H9 (cell line): Measurements from ENCODE around the gene HES6. TPM values are rescaled to one million over a fixed set of nuclear protein-coding genes. Genes with fewer than 3 reads are reported as not detected.

Experiments used
- DNase-seq: peaks from one replicate; pipeline ENCODE4 v3.0.0-alpha.2; 2017
- H2AFZ ChIP-seq: one replicate; pipeline ENCODE4 v1.6.1; 2013; ENCODE audit warnings: mild to moderate bottlenecking, low read length, control low read depth, moderate library complexity
- H2AK5ac ChIP-seq: 2 replicates; pipeline ENCODE4 v1.6.1; 2013; ENCODE audit warnings: low read length, control low read depth, mixed read lengths; ENCODE audit not compliant: insufficient read length
- H2BK120ac ChIP-seq: one replicate; pipeline ENCODE4 v1.6.1; 2013; ENCODE audit warnings: low read depth, mild to moderate bottlenecking, low read length, control low read depth, inconsistent platforms; ENCODE audit not compliant: poor library complexity, severe bottlenecking
- H2BK12ac ChIP-seq: 2 replicates; pipeline ENCODE4 v1.6.1; 2013; ENCODE audit warnings: low read length, control low read depth, mixed read lengths, low read depth; ENCODE audit not compliant: insufficient read length
- H2BK15ac ChIP-seq: 2 replicates; pipeline ENCODE4 v1.6.1; 2013; ENCODE audit warnings: low read depth, low read length, control low read depth
- H2BK20ac ChIP-seq: one replicate; pipeline ENCODE4 v1.6.1; 2013; ENCODE audit warnings: low read depth, mild to moderate bottlenecking, low read length, control low read depth, inconsistent platforms; ENCODE audit not compliant: poor library complexity, severe bottlenecking
- H2BK5ac ChIP-seq: 2 replicates; pipeline ENCODE4 v1.6.1; 2013; ENCODE audit warnings: low read length, control low read depth, mixed read lengths; ENCODE audit not compliant: insufficient read length
- H3K14ac ChIP-seq: 2 replicates; pipeline ENCODE4 v1.6.1; 2013; ENCODE audit warnings: low read length, control low read depth; ENCODE audit not compliant: insufficient read depth
- H3K18ac ChIP-seq: 2 replicates; pipeline ENCODE4 v1.6.1; 2013; ENCODE audit warnings: low read depth, mild to moderate bottlenecking, mixed read lengths, low read length, control low read depth; ENCODE audit not compliant: insufficient read length
- H3K23ac ChIP-seq: 2 replicates; pipeline ENCODE4 v1.6.1; 2013; ENCODE audit warnings: low read length, control low read depth, mixed read lengths, low read depth; ENCODE audit not compliant: insufficient read length
- H3K23me2 ChIP-seq: 2 replicates; pipeline ENCODE4 v1.6.1; 2013; ENCODE audit warnings: low read depth, mild to moderate bottlenecking, mixed read lengths, low read length, control low read depth; ENCODE audit not compliant: insufficient read length, poor library complexity, severe bottlenecking
- H3K27ac ChIP-seq: 2 replicates; pipeline ENCODE4 v1.5.1; 2013; ENCODE audit warnings: low read length, control low read depth, mixed read lengths, low read depth; ENCODE audit not compliant: insufficient read length
- H3K27me3 ChIP-seq: 2 replicates; pipeline ENCODE4 v1.6.1; 2013; ENCODE audit warnings: low read length, control low read depth, inconsistent platforms; ENCODE audit not compliant: insufficient read depth
- H3K4ac ChIP-seq: 2 replicates; pipeline ENCODE4 v1.6.1; 2013; ENCODE audit warnings: low read depth, mild to moderate bottlenecking, control low read depth, inconsistent platforms, low read length, moderate library complexity
- H3K4me1 ChIP-seq: 2 replicates; pipeline ENCODE4 v1.6.1; 2013; ENCODE audit warnings: low read length, control low read depth, inconsistent platforms; ENCODE audit not compliant: insufficient read depth
- H3K4me2 ChIP-seq: 2 replicates; pipeline ENCODE4 v1.6.1; 2013; ENCODE audit warnings: low read length, control low read depth, mixed read lengths; ENCODE audit not compliant: insufficient read length, insufficient read depth
- H3K56ac ChIP-seq: 2 replicates; pipeline ENCODE4 v1.6.1; 2013; ENCODE audit warnings: low read depth, mild to moderate bottlenecking, mixed read lengths, low read length, control low read depth; ENCODE audit not compliant: insufficient read length
- H3K79me1 ChIP-seq: 2 replicates; pipeline ENCODE4 v1.6.1; 2013; ENCODE audit warnings: low read depth, mild to moderate bottlenecking, moderate library complexity, low read length, control low read depth, inconsistent platforms; ENCODE audit not compliant: insufficient read depth, poor library complexity, severe bottlenecking
- H3K79me2 ChIP-seq: 2 replicates; pipeline ENCODE4 v1.6.1; 2013; ENCODE audit warnings: low read length, control low read depth, inconsistent platforms; ENCODE audit not compliant: insufficient read depth
- H3K9ac ChIP-seq: 2 replicates; pipeline ENCODE4 v1.6.1; 2013; ENCODE audit warnings: low read length, control low read depth, mixed read lengths; ENCODE audit not compliant: insufficient read length; ENCODE audit errors: extremely low read depth
- H3K9me3 ChIP-seq: one replicate; pipeline ENCODE4 v1.6.1; 2013; ENCODE audit warnings: low read depth, low read length, inconsistent platforms; ENCODE audit not compliant: control insufficient read depth
- H3T11ph ChIP-seq: one replicate; pipeline ENCODE4 v1.6.1; 2013; ENCODE audit warnings: mild to moderate bottlenecking, low read length, control low read depth, inconsistent platforms
- H4K20me1 ChIP-seq: one replicate; pipeline ENCODE4 v1.6.1; 2013; ENCODE audit not compliant: control insufficient read depth, insufficient read length, insufficient read depth
- H4K5ac ChIP-seq: 2 replicates; pipeline ENCODE4 v1.6.1; 2013; ENCODE audit warnings: low read depth, mild to moderate bottlenecking, mixed read lengths, low read length, control low read depth; ENCODE audit not compliant: insufficient read length
- H4K8ac ChIP-seq: replicated peaks from 2 replicates; pipeline ENCODE4 v1.6.1; 2013; ENCODE audit warnings: low read length, control low read depth, mixed read lengths, low read depth; ENCODE audit not compliant: insufficient read length
- H4K91ac ChIP-seq: 2 replicates; pipeline ENCODE4 v1.6.1; 2013; ENCODE audit warnings: low read depth, mild to moderate bottlenecking, moderate library complexity, mixed read lengths, low read length, control low read depth; ENCODE audit not compliant: insufficient read length
- H3K27ac Mint-ChIP-seq, 3 experiments: 2 replicates in 2 of 3; 3 replicates in 1 of 3; pipeline ENCODE4 v1.8.0; 2020 to 2021; ENCODE audit warnings: mixed read lengths in 3 of 3, mild to moderate bottlenecking in 1 of 3, moderate library complexity in 1 of 3
- H3K27me3 Mint-ChIP-seq: 2 replicates; pipeline ENCODE4 v1.8.0; 2021; ENCODE audit warnings: low read depth, mild to moderate bottlenecking, moderate library complexity, mixed read lengths
- H3K36me3 Mint-ChIP-seq, 3 experiments: 2 replicates in 2 of 3; 3 replicates in 1 of 3; pipeline ENCODE4 v1.8.0; 2020 to 2021; ENCODE audit warnings: low read depth in 3 of 3, mixed read lengths in 3 of 3; ENCODE audit not compliant: insufficient read depth in 1 of 3
- H3K4me1 Mint-ChIP-seq, 2 experiments: 2 replicates each; pipeline ENCODE4 v1.8.0; 2020; ENCODE audit warnings: mixed read lengths in 2 of 2
- H3K4me3 Mint-ChIP-seq, 2 experiments: 2 replicates in 1 of 2; 3 replicates in 1 of 2; pipeline ENCODE4 v1.8.0; 2020 to 2021; ENCODE audit warnings: mild to moderate bottlenecking in 2 of 2, mixed read lengths in 2 of 2, moderate library complexity in 1 of 2
- H3K9me3 Mint-ChIP-seq, 2 experiments: 2 replicates in 1 of 2; 3 replicates in 1 of 2; pipeline ENCODE4 v1.8.0; 2020; ENCODE audit warnings: mild to moderate bottlenecking in 2 of 2, mixed read lengths in 2 of 2, moderate library complexity in 1 of 2
- CTCF ChIP-seq: fragments of 200-600 bp; sonication (generic); conservative IDR thresholded peaks from 3 replicates; pipeline ENCODE4 v1.8.0; 2021; ENCODE audit warnings: antibody characterized with exemption, mild to moderate bottlenecking
- WGBS: extraction: QIAGEN DNeasy Blood & Tissue Kit; methylation state at CpG from one replicate; pipeline ENCODE4 v1.1.7; 2013; ENCODE audit warnings: missing lambda C conversion rate, low lambda C conversion rate, mixed read lengths; ENCODE audit not compliant: insufficient read length; ENCODE audit errors: extremely low coverage; 5-methylcytosine and 5-hydroxymethylcytosine counted together
- total RNA-seq: library from RNA; stranded (reverse); gene quantifications from 2 replicates; pipeline ENCODE4 v1.2.1, GENCODE V29; 2021

Gene HES6
- total RNA-seq, 1 experiment from 2014 or later = 27.1 TPM

GRCh38 chr2:238289574-238289973 is 49.7 kb upstream of the HES6 start:
- no peak for TF ChIP-seq CTCF
- Histone ChIP-seq H3K27me3 (no peaks in the 10 kb centered on the region), H2BK20ac (no peak overlapping the region), H4K8ac (no peak overlapping the region), H3K14ac (peak overlapping the region; percentile 32; the same call in 1 of the 2 replicates), H4K5ac (no peak overlapping the region), H2BK12ac (no peak overlapping the region), H2AK5ac (no peak overlapping the region), H4K20me1 (no peaks in the 10 kb centered on the region), H2BK120ac (no peak overlapping the region), H2BK5ac (no peak overlapping the region), H4K91ac (no peak overlapping the region), H3K56ac (no peak overlapping the region), H3K4me1 (no peaks in the 10 kb centered on the region; the same call in 1 of the 2 replicates), H3K79me1 (no peaks in the 10 kb centered on the region), H3K23ac (no peak overlapping the region), H3K23me2 (peaks cover 11% of the 10 kb centered on the region), H3K9me3 (no peaks in the 10 kb centered on the region), H3K9ac (no peak overlapping the region), H3K4me2 (peak overlapping the region; percentile 80), H3K79me2 (no peaks in the 10 kb centered on the region), H3T11ph (no peak overlapping the region), H3K27ac (no peak overlapping the region), H2AFZ (no peak overlapping the region), H3K4ac (no peak overlapping the region), H3K18ac (no peak overlapping the region), H2BK15ac (no peak overlapping the region)
- peaks cover 12% of the 10 kb centered on the region for H3K27me3 Mint-ChIP-seq
- DNase-seq = no peak
- no CpG with 5 or more reads among the region's 13 CpGs for WGBS
- H3K27ac Mint-ChIP-seq = peak overlapping the region in 2 of 3 experiments; percentile 63 to 71; a peak in 1 of 7 replicates
- peaks cover 32 to 48% of the 10 kb centered on the region in 2 experiments for H3K4me1 Mint-ChIP-seq
- peak overlapping the region; percentile 69 to 84 for H3K4me3 Mint-ChIP-seq
- no peaks in the 10 kb centered on the region for H3K9me3 Mint-ChIP-seq
- no peaks in the 10 kb centered on the region; a peak in 1 of 7 replicates for H3K36me3 Mint-ChIP-seq
